GM21717 (cell line): ENCODE results near the gene POU2F3.

Experiments
- ATAC-seq: cut with Tn5 transposase; IDR thresholded peaks from one replicate; pipeline ENCODE4 v1.9.1; 2021; ENCODE audit warnings: mild to moderate bottlenecking, moderate library complexity; ENCODE audit not compliant: unreplicated experiment

The POU2F3 gene

GRCh38 chr11:120281143-120281795 is 41.3 kb downstream of the POU2F3 start:
- no peak for ATAC-seq

GRCh38 chr11:120283124-120283523 is 43.2 kb downstream of the POU2F3 start:
- no peak for ATAC-seq

- no peak for ATAC-seq
Measured at GRCh38 chr11:120284272-120284671, 44.3 kb downstream of the POU2F3 start.

GRCh38 chr11:120285256-120285655 is 45.3 kb downstream of the POU2F3 start:
- ATAC-seq: no peak

- ATAC-seq: no peak
Measured at GRCh38 chr11:120288021-120288420, 48.1 kb downstream of the POU2F3 start.

- ATAC-seq: no peak
Measured at GRCh38 chr11:120289426-120289825, 49.5 kb downstream of the POU2F3 start.

GRCh38 chr11:120290956-120291355 is 51.0 kb downstream of the POU2F3 start:
- ATAC-seq: no peak

GRCh38 chr11:120293038-120293800 is 53.3 kb downstream of the POU2F3 start:
- no peak for ATAC-seq

- ATAC-seq: no peak
Measured at GRCh38 chr11:120294096-120294495, 54.2 kb downstream of the POU2F3 start.

- ATAC-seq: no peak
Measured at GRCh38 chr11:120295099-120295498, 55.2 kb downstream of the POU2F3 start.

- ATAC-seq: no peak
Measured at GRCh38 chr11:120296554-120296953, 56.6 kb downstream of the POU2F3 start.

GRCh38 chr11:120298461-120298860 is 58.5 kb downstream of the POU2F3 start:
- no peak for ATAC-seq

- ATAC-seq: no peak
Measured at GRCh38 chr11:120302001-120302805, 62.3 kb downstream of the POU2F3 start.

GRCh38 chr11:120303004-120303637 is 63.2 kb downstream of the POU2F3 start:
- ATAC-seq: peak; percentile 61

GRCh38 chr11:120304526-120304925 is 64.6 kb downstream of the POU2F3 start:
- no peak for ATAC-seq

GRCh38 chr11:120305286-120305685 is 65.3 kb downstream of the POU2F3 start:
- no peak for ATAC-seq

GRCh38 chr11:120306519-120307242 is 66.7 kb downstream of the POU2F3 start:
- no peak for ATAC-seq

- ATAC-seq: no peak
Measured at GRCh38 chr11:120307476-120307875, 67.5 kb downstream of the POU2F3 start.

GRCh38 chr11:120308081-120308480 is 68.1 kb downstream of the POU2F3 start:
- no peak for ATAC-seq

- no peak for ATAC-seq
Measured at GRCh38 chr11:120310870-120311269, 70.9 kb downstream of the POU2F3 start.
